ENCODE results near the gene MAST2. TPM values are rescaled to one million over a fixed set of nuclear protein-coding genes. Genes with fewer than 3 reads are reported as not detected.

Gene MAST2
- total and polyA plus RNA-seq, 2 donors (not counting 3 experiments of a cell fraction or from before 2014, with no cell fraction given): 25.0 to 41.2 TPM

- no peaks in the 10 kb centered on the region for H3K9me3 ChIP-seq (replicated peaks; ENCODE audit: control insufficient read depth, insufficient read depth, low read length)
- no peak overlapping the region for H3K9ac ChIP-seq (replicated peaks; ENCODE audit: extremely low read depth, insufficient read depth, low read length)
- no peak overlapping the region for H3K27ac ChIP-seq (ENCODE audit: insufficient read depth, low read depth, low read length)
- no peaks in the 10 kb centered on the region for H3K9me1 ChIP-seq (replicated peaks; ENCODE audit: control insufficient read depth, extremely low read depth, insufficient read depth, low read length)
- no peaks in the 10 kb centered on the region for H3K27me3 ChIP-seq (ENCODE audit: control insufficient read depth in 2 of 2, insufficient read depth in 2 of 2, low read length in 2 of 2)
- TF ChIP-seq GATA2 (IDR thresholded peaks at IDR 0.05; ENCODE audit: insufficient read depth, insufficient read length, low read depth, low read length) (no peak), CTCF (IDR thresholded peaks at IDR 0.05; ENCODE audit: extremely low read depth in 1 of 2, insufficient read depth in 1 of 2, low read depth in 1 of 2, low read length in 2 of 2) (no peak), EZH2 (IDR thresholded peaks at IDR 0.05; ENCODE audit: borderline replicate concordance, low read depth, low read length, severe bottlenecking) (no peak), MYC (IDR thresholded peaks at IDR 0.05; ENCODE audit: low read depth, low read length) (no peak), MAX (IDR thresholded peaks at IDR 0.05; ENCODE audit: insufficient read depth, insufficient read length) (no peak), POLR2AphosphoS5 (IDR thresholded peaks at IDR 0.05; ENCODE audit: insufficient read depth, low read depth, low read length) (no peak), JUN (IDR thresholded peaks at IDR 0.05; ENCODE audit: borderline replicate concordance, insufficient read depth, insufficient read length, low read depth) (no peak), FOS (IDR thresholded peaks at IDR 0.05; ENCODE audit: borderline replicate concordance, insufficient read depth, low read length) (no peak), POLR2A (IDR thresholded peaks at IDR 0.05; ENCODE audit: low read depth, low read length) (no peak)
- intact Hi-C loops (cut with micrococcal nuclease): no loop called here
- no peaks in the 10 kb centered on the region for H3K79me2 ChIP-seq (ENCODE audit: control insufficient read depth, insufficient read depth, low read length)
- H3K36me3 ChIP-seq (ENCODE audit: control insufficient read depth in 2 of 2, extremely low read depth in 1 of 2, insufficient read depth in 2 of 2, low read length in 2 of 2): peaks cover 0 to 2% of the 10 kb centered on the region in 2 experiments
- no peak overlapping the region for H3K4me2 ChIP-seq (ENCODE audit: insufficient read depth, low read length)
- FAIRE-seq (no peak), DNase-seq (ENCODE audit: low read depth, low spot score) (no peak)
- dilution Hi-C loops (cut with MboI; ENCODE audit: extremely low pct_ligation_motif_present, low sequenced_read_pairs): no loop called here
- peaks cover 14% of the 10 kb centered on the region for H3K4me1 ChIP-seq (ENCODE audit: control insufficient read depth, extremely low read depth, insufficient read depth, low read length)
- no peaks in the 10 kb centered on the region for H4K20me1 ChIP-seq (replicated peaks; ENCODE audit: control insufficient read depth, extremely low read depth, insufficient read depth, low read length)
- no peak overlapping the region for H3K4me3 ChIP-seq (replicated peaks in 1 of 3; ENCODE audit: insufficient read depth in 1 of 3, low read depth in 1 of 3, low read length in 3 of 3)
- no peak overlapping the region for H2AFZ ChIP-seq (ENCODE audit: low read depth, low read length)
- ChIA-PET CTCF (no interaction called here), POLR2A (no interaction called here)
- BruUV-seq (replicated peaks): no TSS peak
These were observed 274.2 kb downstream of the MAST2 start for GRCh38 chr1:46077644-46078043.

All from endothelial cell of umbilical vein (primary cell).